Erythroblast (primary cell): ENCODE measurements around the gene TP63.

Source experiments
- GATA1 ChIP-seq: IDR thresholded peaks from 2 replicates; pipeline ENCODE4 v1.6.1; 2011; ENCODE audit warnings: low read depth, mild to moderate bottlenecking, control low read depth, low read length, moderate library complexity
- POLR2A ChIP-seq: IDR thresholded peaks from 2 replicates; pipeline ENCODE4 v1.6.1; 2011; ENCODE audit warnings: mild to moderate bottlenecking, low read length

DNA sequence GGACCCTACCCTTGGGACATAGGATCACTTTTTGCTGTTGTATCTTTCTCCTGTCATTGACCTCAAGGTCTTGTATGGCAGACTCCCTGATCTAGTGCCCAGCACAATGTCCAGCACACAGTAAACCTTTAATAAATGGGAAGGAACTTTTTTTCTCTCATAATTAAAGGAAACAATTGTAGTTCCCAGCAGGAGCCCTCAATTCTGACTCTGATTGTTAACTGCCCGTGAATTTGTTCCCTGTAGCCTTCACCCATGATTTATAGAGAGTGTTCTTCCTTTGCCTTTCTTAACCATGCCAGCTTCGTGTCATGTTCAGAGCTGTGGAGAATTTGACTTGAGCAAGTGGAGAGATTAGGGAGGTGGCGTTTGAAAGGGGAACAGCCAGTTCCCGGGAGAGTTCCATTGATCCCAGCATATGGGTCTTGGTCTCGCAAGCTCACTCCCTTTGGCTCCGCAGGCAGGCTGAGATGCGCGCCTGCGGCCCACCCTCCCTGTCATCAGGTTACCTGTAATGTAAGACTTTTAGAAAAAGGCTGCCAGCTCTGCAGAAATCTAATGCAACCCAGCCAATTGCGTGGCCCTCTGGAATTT lies 182.6 kb downstream of the TP63 start:
- TF ChIP-seq POLR2A = no peak
- TF ChIP-seq GATA1 = no peak
